ENCODE results near the gene NGFR.
"Not testable (repeated sequence)": the region's sequence is repeated elsewhere in the genome, so short reads cannot be mapped to it uniquely, and the experiment has no call there.

Gene NGFR

DNA sequence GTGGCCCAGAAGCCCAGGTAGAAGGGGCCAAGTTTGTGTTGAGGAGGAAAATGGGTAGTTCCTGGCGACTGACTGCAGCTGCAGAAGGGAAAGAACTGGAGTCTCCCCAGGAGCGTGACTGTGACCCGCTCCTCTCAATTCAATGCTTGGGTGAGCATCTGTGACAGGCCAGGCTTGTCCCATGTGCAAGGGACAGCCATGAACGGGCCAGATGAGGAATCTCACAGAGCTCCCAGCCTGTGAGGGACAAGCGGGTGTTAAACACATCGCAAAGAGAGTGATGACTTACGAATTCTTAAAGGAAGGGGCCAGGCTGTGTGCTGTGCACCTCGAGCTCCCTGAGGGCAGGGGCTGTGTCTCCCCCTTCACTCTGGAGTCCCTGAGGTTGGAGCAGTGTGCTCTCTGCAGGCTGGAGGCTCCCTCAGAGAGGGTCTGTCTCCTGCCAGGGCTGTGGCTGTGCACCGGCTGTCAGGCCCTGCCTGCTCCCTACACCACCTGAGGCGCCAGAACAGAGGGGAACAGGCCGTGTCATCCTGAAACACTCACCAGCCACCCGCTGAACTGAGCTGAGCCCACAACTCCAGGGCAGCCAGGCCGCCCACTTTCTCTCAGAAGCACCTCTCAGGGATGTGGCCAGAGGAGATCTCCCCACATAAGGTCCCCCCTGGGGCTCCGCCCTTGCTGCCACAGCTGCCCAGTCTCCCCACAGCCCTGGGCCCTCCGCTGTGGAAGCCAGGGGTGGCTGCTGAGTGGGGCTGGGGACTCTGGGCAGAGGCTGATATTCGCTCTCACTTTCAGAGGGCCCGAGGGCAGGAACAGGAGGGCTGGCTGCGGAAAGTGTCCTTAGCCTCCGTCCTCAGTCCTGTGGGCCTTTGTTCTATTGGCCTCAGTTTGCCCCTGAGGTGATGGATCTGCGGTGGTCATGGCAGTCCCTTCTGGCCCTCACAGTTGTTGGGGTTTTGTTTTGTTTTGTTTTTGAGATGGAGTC is 54.9 kb downstream of the NGFR start:
- Histone ChIP-seq H3K27ac (no peak overlapping the region), H3K4me3 (no peak overlapping the region)
- no peak for DNase-seq (ENCODE audit: low spot score)
- no peak for TF ChIP-seq CTCF (IDR thresholded peaks at IDR 0.05)

DNA sequence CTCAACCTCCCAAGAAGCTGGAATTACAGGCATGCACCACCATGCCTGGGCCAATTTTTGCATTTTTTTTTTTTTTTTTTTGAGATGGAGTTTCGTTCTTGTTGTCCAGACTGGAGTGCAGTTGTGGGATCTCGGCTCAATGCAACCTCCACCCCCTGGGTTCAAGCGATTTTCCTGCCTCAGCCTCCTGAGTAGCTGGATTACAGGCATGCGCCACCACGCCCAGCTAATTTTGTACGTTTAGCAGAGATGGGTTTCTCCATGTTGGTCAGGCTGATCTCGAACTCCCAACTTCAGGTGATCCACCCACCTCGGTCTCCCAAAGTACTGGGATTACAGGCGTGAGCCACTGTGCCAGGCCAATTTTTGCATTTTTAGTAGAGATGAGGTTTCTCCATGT is 55.7 kb downstream of the NGFR start:
- not testable (repeated sequence) for H3K4me3 ChIP-seq; DNase-seq (ENCODE audit: low spot score); H3K27ac ChIP-seq

DNA sequence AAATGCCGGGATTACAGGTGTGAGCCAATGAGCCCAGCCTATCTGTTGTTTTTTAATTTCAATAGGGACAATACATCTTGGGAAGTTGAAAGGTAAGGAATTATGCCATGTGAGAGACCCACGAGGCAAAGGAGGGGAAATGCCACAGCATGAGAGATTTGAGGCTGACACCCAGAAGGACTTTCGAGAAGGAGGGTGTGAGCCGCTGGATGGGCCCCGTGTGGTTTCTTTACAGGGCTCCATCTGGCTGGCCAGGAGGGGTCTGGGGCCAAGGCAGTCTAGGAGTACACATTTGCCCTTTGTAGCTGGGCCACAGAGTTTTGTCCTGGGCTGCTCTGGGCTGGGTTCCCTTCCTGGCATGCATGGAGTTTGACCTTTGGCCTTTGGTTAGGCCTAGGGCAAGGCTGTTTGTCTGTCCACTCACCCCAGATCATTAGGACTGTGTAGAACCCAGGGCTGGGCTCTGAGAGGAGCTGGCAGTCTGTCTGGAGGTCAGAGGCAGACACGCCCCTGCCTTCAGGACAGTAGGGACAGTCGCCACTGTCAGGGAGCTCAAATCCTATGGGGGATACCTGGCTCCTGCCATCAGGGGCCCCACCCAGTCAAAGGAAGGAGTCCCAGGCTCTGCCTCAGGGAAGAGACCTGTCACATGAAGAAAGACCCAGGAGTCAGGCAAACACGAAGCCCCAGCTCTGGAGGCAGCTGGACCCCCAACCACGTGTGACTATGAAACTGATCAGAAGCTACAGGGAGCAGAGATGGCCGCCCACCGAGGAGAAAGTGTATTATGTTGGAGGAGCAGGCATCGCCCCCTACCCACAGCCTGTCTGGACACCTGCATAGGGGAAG is 56.4 kb downstream of the NGFR start:
- no peak overlapping the region for H3K27ac ChIP-seq

DNA sequence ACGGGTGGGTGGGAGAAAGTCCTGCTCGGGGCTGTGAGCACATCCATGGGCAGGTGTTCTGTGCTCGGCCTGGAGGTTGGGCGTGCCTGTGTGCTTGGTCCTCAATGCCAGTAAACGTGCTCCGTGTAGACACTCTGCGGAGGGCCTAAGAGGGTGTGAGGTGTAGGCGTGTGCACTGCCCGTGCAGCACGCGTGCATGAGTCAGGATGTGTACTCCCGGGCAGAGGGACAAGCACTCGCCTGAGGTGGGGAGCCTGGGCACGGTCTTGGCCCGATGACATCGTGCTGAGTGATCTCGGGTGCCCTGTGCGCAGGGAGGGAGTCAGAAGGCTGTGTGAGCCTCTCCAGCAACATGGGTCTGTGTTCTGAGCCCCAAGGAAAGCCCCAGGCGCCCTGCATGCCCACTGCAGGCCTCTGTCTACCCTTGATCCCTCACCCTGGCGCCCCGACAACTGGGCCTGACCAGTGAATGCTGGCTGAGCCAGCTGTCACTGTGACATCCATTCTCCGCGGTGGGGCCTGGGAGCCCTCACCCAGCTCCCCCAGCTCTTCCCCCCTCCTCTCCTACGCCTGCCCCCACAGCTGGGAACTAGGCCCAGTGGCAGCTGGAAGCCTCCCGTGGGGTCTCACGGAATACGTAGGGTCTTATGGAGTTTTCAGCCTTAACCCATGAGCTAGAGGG is 57.1 kb downstream of the NGFR start:
- Histone ChIP-seq H3K27ac (no peak overlapping the region), H3K4me3 (no peak overlapping the region)
- TF ChIP-seq CTCF (IDR thresholded peaks at IDR 0.05): no peak
- no peak for DNase-seq (ENCODE audit: low spot score)

More for the DNA sequence above, 56.4 kb downstream of the NGFR start:
- DNase-seq (ENCODE audit: low spot score): no peak
- H3K4me3 ChIP-seq: no peak overlapping the region
- no peak for TF ChIP-seq CTCF (IDR thresholded peaks at IDR 0.05)

- H3K4me3 ChIP-seq: no peak overlapping the region
- no peak for DNase-seq (ENCODE audit: low spot score)
- TF ChIP-seq CTCF (IDR thresholded peaks at IDR 0.05): no peak
- H3K27ac ChIP-seq: no peak overlapping the region
These were observed 58.7 kb downstream of the NGFR start for GRCh38 chr17:49553676-49554335.

- no peak for TF ChIP-seq CTCF (IDR thresholded peaks at IDR 0.05)
- DNase-seq (ENCODE audit: low spot score): no peak
- Histone ChIP-seq H3K4me3 (no peak overlapping the region), H3K27ac (no peak overlapping the region)
These were observed 59.8 kb downstream of the NGFR start for GRCh38 chr17:49554694-49555494.
